ENCODE data around the gene SPACA5B.

DNA sequence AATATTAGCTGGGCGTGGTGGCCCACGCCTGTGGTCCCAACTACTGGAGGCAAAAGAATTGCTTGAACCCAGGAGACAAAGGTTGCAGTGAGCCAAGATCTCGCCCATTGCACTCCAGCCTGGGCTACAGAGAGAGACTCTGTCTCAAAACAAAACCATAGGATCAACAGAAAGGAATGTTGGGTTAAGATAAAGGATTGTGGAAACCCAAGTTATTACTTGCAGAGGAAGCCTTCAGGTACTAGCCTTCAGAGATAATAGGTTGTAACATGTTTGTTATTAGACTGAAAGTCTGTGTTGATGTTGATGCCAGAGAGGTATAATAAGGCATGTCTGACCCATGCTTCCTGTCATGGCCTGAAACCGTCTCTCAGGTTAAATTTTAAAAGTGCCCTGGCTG, 49.3 kb downstream of the SPACA5B start:
- TF ChIP-seq POLR2A (IDR thresholded peaks at IDR 0.05; ENCODE audit: low read length) (no peak), GATA1 (IDR thresholded peaks at IDR 0.05; ENCODE audit: low read depth, low read length) (no peak)

Data from erythroblast (primary cell).